ENCODE results near the gene MED22.

The MED22 gene

GRCh38 chr9:133352635-133353340, 4.9 kb upstream of the MED22 start:
- H3K4me1 Mint-ChIP-seq, result peaks cover 45% of the 10 kb centered on the region
- H3K4me3 Mint-ChIP-seq, result peak overlapping the region; percentile 59

DNA sequence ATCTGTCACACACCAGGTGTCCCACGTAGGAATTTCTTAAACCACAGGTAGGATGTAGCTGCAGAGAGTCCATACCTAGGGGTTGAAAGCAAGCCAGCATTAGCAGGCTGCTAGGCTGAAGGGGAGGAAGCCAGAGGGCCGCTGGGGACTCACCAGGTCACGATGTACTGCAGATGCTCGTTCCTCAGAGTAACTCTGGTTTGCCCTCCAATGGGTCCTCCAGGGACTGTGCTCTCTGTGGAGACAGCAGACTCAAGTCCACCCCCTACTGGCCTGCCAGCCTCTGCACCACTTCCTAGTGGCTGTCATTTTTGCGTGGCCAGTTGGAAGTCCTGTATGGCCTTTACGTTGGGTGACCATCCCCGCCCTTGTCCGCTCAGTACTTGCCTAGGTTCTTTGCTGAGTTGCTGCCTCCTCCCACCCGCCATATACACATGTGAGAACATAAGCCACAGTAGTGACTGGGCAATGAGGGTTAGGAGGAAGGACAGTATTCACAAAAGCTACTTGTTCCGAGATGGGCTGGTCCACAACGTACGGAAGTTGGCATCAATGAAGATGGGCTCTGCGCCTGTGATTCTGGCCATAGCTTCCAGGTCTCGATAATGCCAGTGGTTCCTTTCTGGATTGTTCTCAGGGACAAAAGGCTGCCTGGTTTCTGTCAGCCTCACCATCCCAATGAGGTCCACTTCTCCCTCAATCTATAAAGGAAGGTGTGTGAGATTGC, 4.1 kb upstream of the MED22 start:
- Mint-ChIP-seq H3K4me3 (peak overlapping the region; percentile 30), H3K9me3 (no peaks in the 10 kb centered on the region), H3K27me3 (no peaks in the 10 kb centered on the region), H3K27ac (peak overlapping the region; percentile 65), H3K4me1 (peaks cover 40% of the 10 kb centered on the region), H3K36me3 (peaks cover 23% of the 10 kb centered on the region)

More at GRCh38 chr9:133352635-133353340, 4.9 kb upstream of the MED22 start:
- Mint-ChIP-seq H3K9me3 (no peaks in the 10 kb centered on the region), H3K27me3 (no peaks in the 10 kb centered on the region), H3K27ac (peak overlapping the region; percentile 92), H3K36me3 (peaks cover 23% of the 10 kb centered on the region)

GRCh38 chr9:133351526-133351907, 3.6 kb upstream of the MED22 start:
- Mint-ChIP-seq H3K4me1 (peaks cover 44% of the 10 kb centered on the region), H3K27ac (peak overlapping the region; percentile 65), H3K4me3 (peak overlapping the region; percentile 98), H3K9me3 (no peaks in the 10 kb centered on the region), H3K27me3 (no peaks in the 10 kb centered on the region), H3K36me3 (peaks cover 23% of the 10 kb centered on the region)

GRCh38 chr9:133349965-133350616, 2.2 kb upstream of the MED22 start:
- Mint-ChIP-seq H3K9me3 (no peaks in the 10 kb centered on the region), H3K27me3 (no peaks in the 10 kb centered on the region), H3K36me3 (peaks cover 23% of the 10 kb centered on the region), H3K4me1 (peaks cover 51% of the 10 kb centered on the region), H3K4me3 (peak overlapping the region; percentile 98), H3K27ac (peak overlapping the region; percentile 74)

GRCh38 chr9:133348718-133349573, 1.0 kb upstream of the MED22 start:
- Mint-ChIP-seq H3K4me1 (peaks cover 43% of the 10 kb centered on the region), H3K4me3 (peak overlapping the region; percentile 98), H3K27ac (peak overlapping the region; percentile 98), H3K9me3 (no peaks in the 10 kb centered on the region), H3K27me3 (no peaks in the 10 kb centered on the region), H3K36me3 (peaks cover 23% of the 10 kb centered on the region)

- H3K27me3 Mint-ChIP-seq, result no peaks in the 10 kb centered on the region
- peaks cover 37% of the 10 kb centered on the region for H3K4me1 Mint-ChIP-seq
- H3K4me3 Mint-ChIP-seq, result peak overlapping the region; percentile 98
- H3K27ac Mint-ChIP-seq, result peak overlapping the region; percentile 98
- H3K9me3 Mint-ChIP-seq, result no peaks in the 10 kb centered on the region
- peaks cover 20% of the 10 kb centered on the region for H3K36me3 Mint-ChIP-seq
These were observed 381 bp downstream of the MED22 start for GRCh38 chr9:133347515-133347984.

DNA sequence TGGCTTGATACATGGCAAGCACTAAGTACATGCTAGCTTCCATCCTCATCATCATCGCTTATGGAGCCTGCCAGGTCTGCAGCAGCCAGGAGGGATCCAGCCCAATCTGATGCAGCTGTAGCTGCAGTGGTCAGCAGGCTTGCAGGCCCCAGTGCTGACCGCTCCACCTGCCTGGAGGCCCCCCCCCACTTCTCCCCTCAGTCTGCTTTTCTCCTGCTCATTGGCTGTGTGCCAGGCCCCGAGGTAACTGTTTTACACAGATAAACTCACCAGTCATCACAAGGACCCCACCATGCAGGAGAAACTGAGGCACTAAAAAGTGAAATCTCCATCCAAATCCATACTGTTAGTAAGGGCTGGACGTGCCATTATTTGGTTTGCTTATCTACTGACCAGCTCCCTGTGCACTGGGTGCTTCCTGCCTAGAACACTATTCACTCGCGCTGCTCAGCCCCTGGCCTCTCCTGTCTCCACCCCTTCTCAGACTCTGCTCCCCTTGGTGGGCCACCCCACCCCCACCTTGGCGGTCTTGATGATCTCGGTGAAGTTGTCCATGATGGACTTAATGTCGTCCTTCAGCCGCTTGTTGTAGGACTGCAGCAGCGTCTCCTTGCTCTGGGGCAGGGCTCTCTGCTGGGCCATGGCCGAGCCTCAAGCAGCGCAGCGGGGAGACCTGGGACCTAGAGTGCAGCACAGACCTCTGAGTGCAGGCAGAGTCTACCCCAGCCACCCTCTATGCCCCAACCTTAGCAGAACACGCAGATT, 1.7 kb downstream of the MED22 start:
- H3K27ac Mint-ChIP-seq, result peak overlapping the region; percentile 82
- H3K4me1 Mint-ChIP-seq, result peaks cover 42% of the 10 kb centered on the region
- H3K36me3 Mint-ChIP-seq, result peaks cover 20% of the 10 kb centered on the region
- H3K9me3 Mint-ChIP-seq, result no peaks in the 10 kb centered on the region
- H3K27me3 Mint-ChIP-seq, result no peaks in the 10 kb centered on the region
- peak overlapping the region; percentile 98 for H3K4me3 Mint-ChIP-seq

- peaks cover 48% of the 10 kb centered on the region for H3K4me1 Mint-ChIP-seq
- no peaks in the 10 kb centered on the region for H3K9me3 Mint-ChIP-seq
- no peak overlapping the region for H3K4me3 Mint-ChIP-seq
- H3K27ac Mint-ChIP-seq, result no peak overlapping the region
- no peaks in the 10 kb centered on the region for H3K27me3 Mint-ChIP-seq
- H3K36me3 Mint-ChIP-seq, result peaks cover 20% of the 10 kb centered on the region
These were observed 2.3 kb downstream of the MED22 start for GRCh38 chr9:133345596-133345995.

DNA sequence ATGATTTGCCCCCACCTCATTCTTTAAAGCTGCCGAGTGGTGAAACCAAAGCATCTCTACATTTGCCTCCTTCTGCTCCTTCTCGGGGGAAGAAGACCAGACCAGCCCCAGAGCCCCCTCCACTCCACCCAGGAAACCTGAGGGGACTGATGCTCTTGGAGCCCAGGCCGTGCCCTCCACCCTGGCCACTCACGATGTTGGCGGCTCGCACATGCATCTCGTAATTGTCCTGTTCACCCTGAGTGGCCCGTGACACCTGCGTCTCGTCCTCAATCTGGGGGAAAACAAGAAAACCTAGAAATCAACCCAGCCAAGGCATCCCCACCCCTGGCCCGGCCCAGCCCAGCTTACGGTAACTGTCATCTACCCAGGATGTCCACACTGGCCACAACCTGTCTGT, 3.0 kb downstream of the MED22 start:
- Mint-ChIP-seq H3K9me3 (no peaks in the 10 kb centered on the region), H3K4me3 (no peak overlapping the region), H3K27ac (no peak overlapping the region), H3K36me3 (peaks cover 18% of the 10 kb centered on the region), H3K4me1 (peaks cover 52% of the 10 kb centered on the region), H3K27me3 (no peaks in the 10 kb centered on the region)

DNA sequence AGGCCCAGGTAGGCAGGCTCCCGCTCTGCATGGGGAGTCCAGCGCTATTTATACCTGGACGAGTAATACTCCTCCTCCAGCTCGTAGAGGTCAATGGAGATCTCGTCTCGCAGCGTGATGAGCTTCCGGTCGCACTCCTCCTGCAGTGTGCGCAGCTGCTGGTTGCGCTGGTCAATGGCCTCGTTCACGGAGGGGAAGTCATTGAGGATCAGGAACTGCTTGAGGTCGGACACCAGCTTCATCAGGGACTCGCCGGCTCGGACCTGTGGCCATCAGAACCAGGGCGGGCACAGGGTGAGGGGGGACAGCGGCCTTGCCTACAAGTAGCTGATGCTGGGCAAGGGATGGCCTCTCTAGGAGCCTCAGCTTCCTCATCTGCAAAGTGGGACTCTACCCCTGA, 3.9 kb downstream of the MED22 start:
- Mint-ChIP-seq H3K27me3 (no peaks in the 10 kb centered on the region), H3K9me3 (no peaks in the 10 kb centered on the region), H3K27ac (no peak overlapping the region), H3K4me1 (peaks cover 53% of the 10 kb centered on the region), H3K4me3 (no peak overlapping the region), H3K36me3 (peaks cover 11% of the 10 kb centered on the region)

GRCh38 chr9:133342570-133342969, 5.4 kb downstream of the MED22 start:
- Mint-ChIP-seq H3K36me3 (peaks cover 4% of the 10 kb centered on the region), H3K9me3 (no peaks in the 10 kb centered on the region), H3K27me3 (no peaks in the 10 kb centered on the region), H3K4me1 (peaks cover 49% of the 10 kb centered on the region), H3K4me3 (no peak overlapping the region), H3K27ac (no peak overlapping the region)

DNA sequence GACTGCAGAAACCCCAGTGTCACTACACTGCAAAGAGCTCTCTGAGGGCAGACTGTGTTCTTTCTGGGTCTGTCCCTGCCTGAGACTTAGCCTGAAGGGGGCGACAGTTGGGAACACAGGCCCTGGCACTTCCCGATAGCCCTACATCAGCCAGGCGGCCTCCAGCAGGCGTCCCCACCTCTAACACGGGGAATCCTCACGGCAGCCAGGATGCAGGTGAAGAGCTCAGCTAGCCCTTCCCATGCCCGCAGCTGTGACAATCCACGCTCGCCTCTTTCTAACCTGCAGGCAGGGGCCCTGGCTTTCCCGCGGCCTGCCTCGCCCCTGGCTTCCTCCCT, 5.9 kb downstream of the MED22 start:
- no peaks in the 10 kb centered on the region for H3K27me3 Mint-ChIP-seq
- no peak overlapping the region for H3K4me3 Mint-ChIP-seq

DNA sequence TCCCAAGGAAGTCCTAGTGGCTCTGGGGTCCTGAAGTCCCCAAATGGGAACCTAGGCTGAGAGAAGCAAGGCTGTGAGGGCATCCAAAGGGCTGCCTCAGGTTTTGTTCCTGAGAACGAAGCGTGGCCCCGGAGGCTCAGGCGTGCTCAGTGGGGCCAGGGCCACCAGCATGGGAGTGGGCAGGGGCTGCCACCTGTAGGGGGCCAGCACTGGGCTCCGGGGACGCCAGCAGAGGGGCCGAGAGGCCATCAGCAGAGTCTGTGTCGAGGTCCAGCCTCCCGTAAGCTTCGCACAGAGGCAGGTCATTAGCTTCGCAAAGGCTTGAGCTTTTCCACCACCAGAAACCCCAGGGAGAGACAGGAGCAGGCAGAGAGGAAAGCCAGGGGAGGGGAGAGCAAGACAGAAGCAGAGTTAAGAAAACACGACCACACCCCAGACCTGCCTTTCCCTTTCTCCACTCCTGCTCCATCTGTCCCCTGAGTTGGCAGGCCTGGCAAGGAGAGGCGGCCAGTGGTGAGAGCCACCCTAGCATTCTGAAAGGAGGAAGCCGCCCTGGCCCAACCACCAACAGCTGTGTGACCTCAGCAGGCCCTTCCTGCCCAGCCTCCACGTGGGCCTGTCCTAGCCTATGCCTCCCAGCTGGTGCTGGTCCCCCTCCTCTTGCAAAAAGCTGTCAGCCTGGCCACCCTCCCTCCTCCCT, 6.4 kb downstream of the MED22 start:
- peak overlapping the region; percentile 59 for H3K27ac Mint-ChIP-seq
- H3K9me3 Mint-ChIP-seq, result no peaks in the 10 kb centered on the region
- H3K4me3 Mint-ChIP-seq, result no peak overlapping the region
- H3K27me3 Mint-ChIP-seq, result no peaks in the 10 kb centered on the region
- peaks cover 45% of the 10 kb centered on the region for H3K4me1 Mint-ChIP-seq
- H3K36me3 Mint-ChIP-seq, result peaks cover 4% of the 10 kb centered on the region

More for the DNA sequence above, 5.9 kb downstream of the MED22 start:
- H3K9me3 Mint-ChIP-seq, result no peaks in the 10 kb centered on the region
- peak overlapping the region; percentile 59 for H3K27ac Mint-ChIP-seq
- H3K4me1 Mint-ChIP-seq, result peaks cover 47% of the 10 kb centered on the region
- peaks cover 4% of the 10 kb centered on the region for H3K36me3 Mint-ChIP-seq

GRCh38 chr9:133340916-133341315, 7.0 kb downstream of the MED22 start:
- no peaks in the 10 kb centered on the region for H3K9me3 Mint-ChIP-seq
- no peak overlapping the region for H3K27ac Mint-ChIP-seq
- H3K27me3 Mint-ChIP-seq, result no peaks in the 10 kb centered on the region
- peaks cover 7% of the 10 kb centered on the region for H3K36me3 Mint-ChIP-seq
- peaks cover 41% of the 10 kb centered on the region for H3K4me1 Mint-ChIP-seq
- H3K4me3 Mint-ChIP-seq, result no peak overlapping the region
